Activated CD4-positive, alpha-beta T cell treated with anti-CD3 and anti-CD28 coated beads, Interleukin-2, amount 50 U/mL, for 1 hour (primary cell): ENCODE data around the gene HEATR5A.
"Not testable (repeated sequence)": the region's sequence is repeated elsewhere in the genome, so short reads cannot be mapped to it uniquely, and the experiment has no call there.

Experiments used
- DNase-seq: peaks from one replicate; pipeline ENCODE4 v3.0.0-alpha.2; 2020

HEATR5A gene

DNA sequence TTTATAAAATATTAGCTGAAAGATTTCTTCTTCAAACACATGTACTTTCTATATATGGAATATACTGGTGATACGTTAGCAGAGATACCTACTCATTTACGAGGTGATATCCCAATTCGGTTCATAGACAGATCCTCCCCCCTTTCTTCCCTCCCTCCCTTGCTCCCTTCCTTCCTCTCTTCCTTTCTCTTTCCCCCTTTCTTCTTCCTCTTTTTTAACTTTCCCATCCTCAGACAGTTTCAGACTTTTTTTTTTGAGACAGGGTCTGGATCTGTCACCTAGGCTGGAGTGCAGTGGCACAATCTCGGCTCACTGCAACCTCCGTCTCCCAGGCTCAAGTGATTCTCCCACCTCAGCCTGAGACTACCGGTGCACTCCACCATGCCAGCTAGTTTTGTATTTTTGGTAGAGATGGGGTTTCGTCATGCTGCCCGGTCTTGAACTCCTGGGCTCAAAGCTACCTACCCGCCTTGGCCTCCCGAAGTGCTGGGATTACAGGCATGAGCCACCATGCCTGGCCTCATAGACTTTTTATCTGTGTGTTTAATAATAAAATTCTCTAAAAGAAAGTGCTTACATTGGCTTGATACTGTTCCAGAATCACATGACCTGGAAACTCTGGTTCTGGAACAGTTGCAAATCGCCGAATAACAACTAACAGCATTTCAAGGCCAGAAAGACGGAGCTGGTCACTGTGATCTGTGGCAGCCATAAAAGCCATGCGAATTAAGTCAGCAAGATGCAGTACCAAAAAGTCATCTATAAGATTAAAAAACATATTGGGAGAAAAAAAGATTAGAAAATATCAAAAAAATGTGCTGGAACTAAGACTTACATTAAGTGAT lies 99.2 kb downstream of the HEATR5A start:
- DNase-seq, result no peak

DNA sequence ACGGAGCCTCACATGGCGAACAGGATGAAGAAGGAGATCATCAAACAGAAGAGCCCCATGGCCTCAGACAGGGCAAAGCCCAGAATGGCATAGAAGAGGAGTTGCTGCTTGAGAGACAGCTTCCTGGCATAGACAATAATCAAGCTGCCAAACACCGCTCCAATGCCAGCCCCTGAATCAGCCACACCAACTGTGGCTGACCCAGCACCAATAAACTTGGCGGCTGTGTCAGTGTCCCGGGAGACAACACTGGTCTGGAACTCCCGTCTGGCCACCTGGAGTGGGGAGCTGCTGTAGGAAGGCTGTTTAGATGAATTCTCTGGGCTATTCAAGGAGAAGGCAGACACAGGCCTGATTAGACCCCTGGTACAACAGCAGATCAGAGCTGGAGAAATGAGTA lies 100.1 kb downstream of the HEATR5A start:
- no peak for DNase-seq

DNA sequence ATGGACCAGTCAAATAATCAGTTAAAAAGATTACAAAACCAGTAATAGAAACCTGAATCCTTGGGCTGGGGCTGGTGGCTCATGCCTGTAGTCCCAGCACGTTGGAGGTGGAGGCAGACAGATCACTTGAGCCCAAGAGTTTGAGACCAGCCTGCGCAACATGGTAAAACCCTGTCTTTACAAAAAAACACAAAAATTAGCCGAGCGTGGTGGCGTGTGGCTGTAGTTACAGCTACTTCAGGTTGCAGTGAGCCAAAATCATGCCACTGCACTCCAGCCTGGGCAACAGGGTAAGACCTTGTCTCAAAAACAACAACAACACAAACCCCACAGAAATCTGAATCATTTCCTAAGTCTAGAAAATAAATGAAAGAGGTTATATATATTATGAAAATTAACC lies 100.6 kb downstream of the HEATR5A start:
- DNase-seq, result no peak

DNA sequence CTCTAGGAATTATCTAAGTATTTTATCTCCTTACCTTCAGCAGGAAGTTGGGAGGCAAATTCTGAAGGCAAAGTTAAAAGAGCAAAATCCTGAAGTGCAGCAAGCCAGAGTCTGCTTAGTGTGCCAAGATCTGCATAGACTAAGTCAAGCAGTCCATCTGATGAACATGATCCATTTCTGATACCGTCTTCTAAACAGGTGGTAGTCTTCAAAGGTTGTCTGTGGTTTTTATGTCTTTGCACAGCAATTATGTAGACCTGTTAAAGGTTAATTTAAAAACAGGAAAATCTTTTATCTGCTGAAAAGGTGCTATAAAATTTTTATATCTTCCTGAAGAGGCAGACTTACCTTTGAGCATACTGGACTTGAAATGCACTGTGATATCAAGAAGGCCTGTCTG lies 107.4 kb downstream of the HEATR5A start:
- DNase-seq, result no peak

DNA sequence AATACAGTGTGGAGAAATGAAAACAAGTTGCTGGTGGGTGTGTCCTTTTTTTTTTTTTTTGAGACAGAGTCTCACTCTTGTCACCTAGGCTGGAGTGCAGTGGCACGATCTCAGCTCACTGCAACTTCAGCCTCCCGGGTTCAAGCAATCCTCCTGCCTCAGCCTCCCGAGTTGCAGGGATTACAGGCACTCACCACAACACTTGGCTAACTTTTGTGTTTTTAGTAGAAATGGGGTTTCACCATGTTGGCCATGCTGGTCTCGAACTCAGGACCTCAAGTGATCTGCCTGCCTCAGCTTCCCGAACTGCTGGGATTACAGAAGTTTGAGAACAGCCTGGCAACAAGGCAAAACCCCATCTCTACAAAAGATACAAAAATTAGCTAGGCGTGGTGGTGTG lies 108.0 kb downstream of the HEATR5A start:
- DNase-seq, result not testable (repeated sequence)

DNA sequence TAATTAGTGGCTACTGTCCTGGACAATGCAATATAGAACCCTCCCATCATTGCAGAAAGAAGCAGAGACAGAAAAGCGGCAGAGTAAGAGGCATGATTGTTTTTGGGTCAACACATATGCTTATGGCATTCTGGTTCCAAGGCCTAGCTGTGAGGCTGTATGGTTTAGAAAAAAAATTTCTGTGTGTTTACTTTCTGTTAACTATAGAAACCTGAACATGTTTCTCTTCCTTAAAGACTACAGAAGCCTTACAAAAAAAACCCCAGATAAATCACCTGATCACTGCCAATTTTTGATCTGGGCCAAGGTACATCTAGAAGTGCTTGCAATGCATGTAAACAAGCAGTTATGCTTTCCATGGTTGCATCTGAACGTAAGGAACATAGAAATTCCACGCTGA lies 112.7 kb downstream of the HEATR5A start:
- DNase-seq, result no peak

DNA sequence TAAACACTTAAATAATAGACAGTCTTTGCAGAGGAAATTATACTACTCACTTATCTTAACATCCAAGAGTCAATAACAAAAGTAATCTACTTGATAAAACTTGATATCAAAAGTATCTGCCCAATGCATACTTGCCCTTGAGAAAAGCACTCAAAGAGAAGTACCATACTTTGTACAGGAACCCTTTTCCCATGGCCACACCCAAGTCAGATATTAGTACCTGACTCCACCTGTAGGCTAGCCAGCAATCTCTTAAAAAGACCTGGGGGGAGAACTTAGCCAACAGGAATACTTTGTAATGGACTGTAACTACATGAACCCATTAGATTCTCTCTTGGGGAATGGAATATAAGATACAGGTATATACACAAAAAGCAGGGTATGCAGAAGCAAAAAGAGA lies 113.2 kb downstream of the HEATR5A start:
- no peak for DNase-seq

DNA sequence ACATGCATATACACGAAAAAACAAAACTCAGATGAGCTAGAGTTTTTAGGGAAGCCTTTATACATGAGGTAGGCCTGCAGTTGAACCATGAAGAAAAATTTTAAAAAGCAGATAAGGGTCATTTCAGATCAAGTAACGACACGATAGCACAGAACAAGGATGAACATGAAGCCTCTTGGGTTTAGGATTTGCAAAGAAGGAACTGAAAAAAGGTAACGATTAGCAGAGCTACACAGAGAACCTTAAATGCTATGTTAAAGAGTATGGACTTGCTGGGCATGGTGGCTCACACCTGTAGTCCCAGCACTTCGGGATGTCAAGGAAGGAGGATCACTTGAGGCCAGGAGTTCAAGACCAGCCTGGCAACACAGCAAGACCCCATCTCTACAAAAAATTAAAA lies 116.7 kb downstream of the HEATR5A start:
- no peak for DNase-seq

DNA sequence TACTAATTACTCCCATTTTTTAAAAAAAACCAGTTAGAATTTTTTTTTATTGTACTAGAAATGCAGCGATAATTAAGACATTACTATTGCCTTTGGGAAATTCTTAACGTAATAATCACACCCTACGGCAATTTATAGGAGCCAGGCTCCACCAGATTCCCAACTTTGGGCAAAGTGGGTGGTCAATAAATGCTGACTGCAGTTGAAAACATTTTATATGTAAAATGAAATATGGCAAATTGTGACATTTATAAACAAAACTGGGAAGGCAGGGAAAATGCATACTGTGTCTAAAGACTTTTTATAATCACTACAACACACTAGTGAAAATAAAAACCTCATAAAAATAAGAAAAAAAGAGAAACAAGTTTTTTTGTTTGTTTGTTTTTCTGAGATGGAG lies 119.5 kb downstream of the HEATR5A start:
- no peak for DNase-seq

DNA sequence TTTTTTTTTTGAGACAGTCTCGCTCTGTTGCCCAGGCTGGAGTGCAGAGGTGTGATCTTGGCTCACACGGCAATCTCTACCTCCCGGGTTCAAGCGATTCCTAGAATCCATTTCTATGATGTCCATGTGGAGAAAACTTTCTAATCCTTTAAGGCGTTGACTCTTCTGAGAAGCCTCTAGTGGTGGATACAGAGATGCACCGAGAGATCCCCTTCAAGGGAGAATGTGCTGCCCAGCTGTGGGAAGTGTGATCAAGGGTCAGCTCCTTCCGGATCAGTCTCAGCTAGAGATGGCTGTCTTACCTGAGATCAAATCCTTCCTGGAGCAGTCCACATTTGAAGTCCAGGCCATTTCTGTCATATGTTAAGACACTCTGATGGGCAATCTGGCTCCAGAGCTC lies 120.1 kb downstream of the HEATR5A start:
- DNase-seq, result no peak

DNA sequence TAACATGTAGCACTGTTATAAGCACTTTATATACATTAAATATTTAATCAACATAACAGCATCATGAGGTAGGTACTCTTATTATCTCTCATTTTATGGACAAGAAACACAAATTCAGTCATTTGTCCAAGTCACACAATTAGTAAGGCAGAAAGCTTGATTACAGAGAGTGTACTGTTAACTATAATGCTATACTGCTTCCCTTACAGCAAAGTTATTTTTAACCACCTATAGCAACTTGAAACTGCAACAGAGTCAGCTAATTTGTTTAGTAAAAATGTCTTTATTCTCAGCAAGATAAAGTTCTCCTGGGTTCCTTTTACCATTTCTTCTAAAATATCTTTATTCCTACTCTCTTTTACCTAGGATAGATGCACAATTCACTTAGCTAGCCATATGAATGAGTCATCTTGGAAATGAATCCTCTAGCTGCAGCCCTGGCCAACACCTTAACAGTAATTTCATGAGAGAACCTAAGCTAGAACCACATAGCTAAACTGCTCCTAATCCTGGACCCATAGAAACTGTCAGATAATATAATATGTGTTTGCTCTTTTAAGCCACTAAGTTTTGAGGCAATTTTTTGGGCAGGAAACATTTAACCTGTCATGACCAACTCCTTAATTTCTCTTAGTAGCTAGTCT lies 122.5 kb downstream of the HEATR5A start:
- no peak for DNase-seq

DNA sequence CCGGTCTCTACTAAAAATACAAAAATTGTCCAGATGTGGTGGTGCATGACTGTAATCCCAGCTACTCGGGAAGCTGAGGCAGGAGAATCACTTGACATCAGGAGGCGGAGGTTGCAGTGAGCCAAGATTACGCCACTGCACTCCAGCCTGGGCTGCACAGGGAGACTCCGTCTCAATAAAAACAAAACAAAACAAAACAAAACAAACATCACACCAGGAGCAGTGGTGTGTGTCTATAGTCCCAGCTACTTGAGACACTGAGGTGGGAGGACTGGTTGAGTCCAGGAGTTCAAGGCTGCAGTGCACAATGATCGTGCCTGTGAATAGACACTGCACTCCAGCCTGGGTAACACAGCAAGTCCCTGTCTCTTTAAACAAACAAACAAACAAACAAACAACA lies 123.2 kb downstream of the HEATR5A start:
- no peak for DNase-seq

DNA sequence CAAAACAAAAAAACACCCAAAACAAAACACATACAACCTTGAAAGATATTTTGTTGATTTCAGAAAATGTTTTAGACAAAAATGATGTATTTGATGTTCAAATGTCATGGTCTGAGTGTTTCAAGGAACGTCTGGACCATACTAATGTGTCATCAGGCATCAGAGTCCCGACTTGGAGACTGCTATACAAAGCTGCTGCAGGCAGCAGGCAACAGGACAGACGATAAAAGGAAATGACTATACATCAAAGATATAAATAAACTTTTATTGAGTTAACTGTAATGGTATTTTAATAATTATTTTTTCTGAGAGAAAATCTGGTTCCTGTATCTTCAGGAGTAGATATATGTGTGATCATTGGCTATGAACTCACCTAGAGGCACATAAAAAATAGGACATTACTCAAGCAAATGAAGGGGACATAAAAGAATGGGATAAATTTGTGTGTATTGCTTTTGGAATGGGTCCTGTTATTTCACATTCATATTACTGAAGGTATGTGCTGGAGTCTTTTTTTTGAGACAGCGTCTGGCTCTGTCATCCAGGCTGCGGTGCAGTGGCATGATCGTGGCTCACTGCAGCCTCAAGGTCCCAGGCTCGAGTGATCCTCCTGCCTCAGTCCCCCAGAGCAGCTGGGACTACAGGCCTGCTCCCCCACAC lies 125.5 kb downstream of the HEATR5A start:
- no peak for DNase-seq

DNA sequence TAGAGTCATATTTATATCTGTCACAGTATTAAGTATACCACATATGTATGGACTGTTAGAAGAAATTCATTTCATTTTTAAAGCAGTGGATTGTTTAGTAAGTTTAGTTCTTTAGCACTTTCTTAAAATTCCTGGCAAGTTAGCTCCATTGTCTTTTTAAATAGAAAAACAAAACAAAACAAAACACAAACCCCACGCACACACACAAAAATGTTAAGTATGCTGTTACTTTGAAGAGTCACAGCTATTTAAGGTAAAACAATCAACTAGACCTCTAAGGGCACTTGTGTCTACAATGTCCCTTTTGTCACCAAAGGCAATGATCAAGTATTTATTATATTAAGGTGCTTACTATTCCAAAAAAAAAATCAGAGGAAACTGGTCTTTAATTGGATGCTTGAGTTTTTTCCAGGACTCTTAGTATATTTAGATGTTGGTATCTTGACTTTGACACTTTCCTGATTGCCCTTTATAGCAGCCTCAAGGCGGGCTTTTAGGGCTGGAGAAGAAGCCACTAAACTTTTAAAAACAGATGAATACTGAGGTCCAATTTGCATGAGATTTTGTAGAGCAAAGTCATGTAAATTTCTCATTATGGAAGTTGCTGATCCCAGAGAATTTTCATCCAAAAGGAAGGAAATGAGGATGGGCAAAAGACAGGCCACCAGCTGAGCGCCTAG lies 127.3 kb downstream of the HEATR5A start:
- DNase-seq, result no peak

DNA sequence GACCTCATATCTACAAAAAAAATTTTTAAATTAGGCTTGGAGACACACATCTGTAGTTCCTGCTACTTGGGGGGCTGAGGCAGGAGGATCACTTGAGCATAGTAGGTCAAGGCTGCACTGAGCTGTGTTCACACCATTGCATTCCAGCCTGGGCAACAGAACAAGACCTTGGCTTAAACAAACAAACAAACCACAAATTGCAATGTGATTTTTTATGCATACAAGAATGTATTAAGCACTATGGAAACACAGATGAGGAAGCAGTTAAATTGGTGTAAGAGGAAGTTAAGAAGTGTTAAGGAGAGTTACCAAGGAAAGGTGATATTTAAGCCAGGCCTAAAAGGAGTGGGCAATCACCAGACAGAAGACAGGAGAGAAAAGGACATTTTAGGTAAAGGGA lies 129.1 kb downstream of the HEATR5A start:
- no peak for DNase-seq

DNA sequence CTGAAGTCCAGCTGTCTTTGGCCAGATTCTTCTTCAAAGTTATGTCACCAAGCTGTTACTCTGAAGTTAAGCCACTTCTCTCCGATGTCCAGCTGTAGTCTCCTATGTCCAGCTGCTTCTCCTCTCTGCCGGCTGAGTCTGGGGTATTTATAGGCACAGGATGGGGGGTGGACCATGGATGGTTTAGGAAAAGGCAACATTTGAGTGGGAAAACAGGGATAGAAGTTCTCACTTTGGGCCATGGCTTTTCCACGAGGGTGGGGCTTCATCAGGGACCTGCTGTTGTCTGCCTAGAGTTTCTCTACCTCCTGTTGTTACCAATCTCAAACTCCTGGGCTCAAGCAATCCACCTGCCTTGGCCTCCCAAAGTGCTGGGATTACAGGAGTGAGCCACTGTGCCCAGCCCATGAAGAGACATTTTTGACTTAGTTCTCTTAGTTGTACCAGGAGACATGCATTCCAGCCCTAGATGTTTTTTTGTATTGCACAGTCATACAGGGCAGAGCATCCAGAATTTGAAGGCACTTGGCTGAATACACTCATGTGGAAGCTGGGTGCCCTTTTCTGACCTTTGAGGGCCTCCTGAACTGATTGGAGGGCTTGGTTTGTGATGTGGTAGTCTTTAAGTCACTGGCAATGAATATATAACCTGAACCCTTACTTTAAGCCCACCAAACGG lies 132.9 kb downstream of the HEATR5A start:
- DNase-seq, result no peak

DNA sequence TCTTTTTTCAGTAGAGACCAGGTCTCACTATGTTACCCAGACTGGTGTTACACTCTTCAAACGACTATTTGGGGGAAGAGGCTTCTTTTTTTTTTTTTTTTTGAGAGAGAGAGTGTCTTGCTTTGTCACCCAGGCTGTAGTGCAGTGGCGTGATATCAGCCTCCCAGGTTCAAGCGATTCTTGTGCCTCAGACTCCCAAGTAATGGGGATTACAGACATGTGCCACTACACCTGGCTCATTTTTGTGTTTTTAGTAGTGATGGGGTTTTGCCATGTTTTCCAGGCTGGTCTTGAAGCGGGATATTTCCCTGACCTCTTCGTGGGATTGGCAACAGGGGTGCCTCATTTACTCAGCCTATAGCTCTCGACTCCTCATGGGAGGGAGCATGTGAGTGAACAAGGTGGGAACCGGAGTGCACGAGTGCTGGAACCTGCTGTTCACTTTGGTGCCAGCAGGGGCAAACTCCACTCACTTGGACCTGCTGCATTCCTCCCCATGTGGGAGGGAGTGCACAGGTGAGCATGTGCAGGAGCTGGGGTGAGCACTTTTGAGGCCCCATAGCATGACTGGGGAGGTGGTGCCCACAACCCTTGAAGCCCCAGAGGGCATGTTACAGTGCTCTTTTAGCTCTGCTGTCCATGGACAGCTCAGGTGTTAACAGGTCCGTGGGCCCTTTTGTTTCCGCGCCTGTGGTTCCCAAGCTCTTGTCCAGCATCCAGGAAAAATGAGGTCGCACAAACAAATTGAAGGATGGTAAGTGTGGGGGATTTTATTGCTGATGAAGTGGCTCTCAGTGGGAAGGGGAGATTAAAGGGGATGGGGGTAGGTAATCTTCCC lies 133.7 kb downstream of the HEATR5A start:
- peak; percentile 4 for DNase-seq

DNA sequence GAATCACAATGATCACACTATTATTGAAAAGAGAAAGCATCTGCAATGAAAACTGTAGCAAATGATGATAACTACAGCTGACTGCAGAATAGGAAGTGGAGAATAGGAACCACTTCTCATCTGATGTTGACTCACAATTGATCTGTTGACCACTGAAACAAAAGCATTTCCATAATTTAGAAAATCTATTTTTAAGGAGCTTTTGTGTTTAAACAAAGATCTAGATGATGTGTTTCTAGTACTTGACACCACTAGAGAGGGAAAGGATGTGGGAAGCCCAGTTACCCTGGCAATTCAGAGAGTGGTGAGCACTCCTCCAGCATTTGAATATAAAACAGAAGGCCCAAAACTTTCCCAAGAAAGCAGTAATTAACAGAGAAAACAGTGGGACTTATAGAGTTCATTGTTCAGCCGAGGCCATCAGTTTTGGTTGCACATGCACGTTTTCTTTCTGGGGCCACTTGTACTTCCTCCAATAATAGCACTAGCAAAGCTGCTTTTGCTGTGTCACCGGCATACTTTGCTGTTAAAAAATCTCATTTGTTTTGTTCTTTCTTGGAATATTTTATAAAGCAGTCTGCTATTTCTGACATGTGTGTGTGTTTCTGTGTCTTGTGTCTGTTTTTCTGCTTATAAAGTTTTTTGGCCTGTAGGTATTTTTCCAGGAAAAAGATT lies 136.6 kb downstream of the HEATR5A start:
- no peak for DNase-seq

DNA sequence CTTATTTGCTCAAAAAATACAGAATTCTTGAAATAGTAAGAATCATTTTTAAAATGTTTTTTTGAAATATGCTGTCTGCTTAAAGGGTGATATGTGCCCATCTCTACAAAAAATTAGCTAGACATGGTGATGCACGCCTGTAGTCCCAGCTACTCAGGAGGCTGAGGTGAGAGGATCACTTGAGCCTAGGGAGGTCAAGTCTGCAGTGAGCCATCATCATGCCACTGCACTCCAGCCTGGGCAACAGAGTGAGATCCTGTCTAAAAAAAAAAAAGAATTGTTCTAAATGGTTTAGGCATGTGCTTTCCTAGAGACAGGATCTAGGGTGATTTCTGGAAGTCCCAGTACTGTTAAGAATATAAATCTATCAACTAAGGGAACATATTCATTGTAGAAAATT lies 137.2 kb downstream of the HEATR5A start:
- DNase-seq, result no peak

DNA sequence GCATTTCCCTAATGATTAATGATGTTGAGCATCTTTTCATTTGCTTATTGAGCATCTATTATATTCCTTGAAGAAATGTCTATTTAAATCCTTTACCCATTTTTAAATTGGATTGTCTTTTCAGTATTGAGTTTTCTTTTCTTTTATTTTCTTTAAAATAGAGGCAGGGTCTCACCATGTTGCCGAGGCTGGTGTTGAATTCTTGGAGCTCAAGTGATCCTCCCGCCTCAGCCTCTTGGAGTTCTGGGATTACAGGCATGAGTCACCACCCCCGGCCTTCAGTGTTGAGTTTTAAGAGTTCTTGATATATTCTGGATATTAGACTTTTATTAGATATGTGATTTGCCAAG lies 139.5 kb downstream of the HEATR5A start:
- DNase-seq, result no peak

DNA sequence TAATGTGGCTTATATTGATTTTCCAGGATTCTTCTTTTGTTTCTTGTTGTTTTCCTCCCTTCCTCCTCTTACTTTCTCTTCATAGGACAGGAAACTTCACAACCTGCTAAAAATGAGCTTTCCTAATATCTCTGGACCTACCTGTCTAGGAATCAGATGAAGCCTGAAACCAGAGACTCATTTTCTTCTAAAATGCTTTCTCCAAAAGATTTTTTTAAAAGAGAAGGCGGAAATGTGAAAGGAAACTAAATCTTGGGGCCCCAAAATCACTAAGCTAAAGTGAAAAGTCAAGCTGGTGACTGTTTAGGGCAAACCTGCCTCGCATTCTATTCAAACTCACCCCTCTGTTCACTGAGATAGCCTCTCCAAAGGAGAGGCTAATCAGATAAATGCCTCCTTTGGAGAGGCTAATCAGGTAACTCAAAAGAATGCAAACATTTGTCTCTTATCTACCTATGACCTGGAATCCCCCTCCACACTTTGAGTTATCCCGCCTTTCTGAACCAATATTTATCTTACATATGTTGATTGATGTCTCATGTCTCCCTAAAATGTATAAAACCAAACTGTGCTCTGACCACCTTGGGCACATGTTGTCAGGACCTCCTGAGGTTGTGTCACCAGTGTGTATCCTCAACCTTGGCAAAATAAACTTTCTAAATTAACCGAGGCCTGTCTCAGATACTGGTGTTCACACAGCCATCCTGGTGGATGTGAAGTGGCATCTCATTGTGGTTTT lies 140.0 kb downstream of the HEATR5A start:
- DNase-seq, result no peak
